Gastroesophageal sphincter (tissue), 3 donors: ENCODE data around the gene RREB1.

ENCODE experiments used
- POLR2A ChIP-seq, 2 donors: fragments of 450-650 bp; IDR thresholded peaks; one replicate each; pipeline ENCODE4 v1.6.1; 2017; ENCODE audit warnings: antibody characterized with exemption in 2 of 2, mild to moderate bottlenecking in 2 of 2, moderate library complexity in 1 of 2
- POLR2AphosphoS5 ChIP-seq: sonication (generic); formaldehyde crosslinking; IDR thresholded peaks from one replicate; pipeline ENCODE4 v1.6.1; 2017; ENCODE audit warnings: antibody characterized with exemption
- TF ChIP-seq, protein P1 (sequence below), 4 experiments: fragments of 200-600 bp in 2 of 4; fragments of 450-650 bp in 2 of 4; sonication (generic) in 1 of 4; IDR thresholded peaks; one replicate each; pipeline ENCODE4 v1.5.1; 2017 to 2019; ENCODE audit warnings: antibody characterized with exemption in 4 of 4, mild to moderate bottlenecking in 2 of 4, moderate library complexity in 2 of 4

DNA sequence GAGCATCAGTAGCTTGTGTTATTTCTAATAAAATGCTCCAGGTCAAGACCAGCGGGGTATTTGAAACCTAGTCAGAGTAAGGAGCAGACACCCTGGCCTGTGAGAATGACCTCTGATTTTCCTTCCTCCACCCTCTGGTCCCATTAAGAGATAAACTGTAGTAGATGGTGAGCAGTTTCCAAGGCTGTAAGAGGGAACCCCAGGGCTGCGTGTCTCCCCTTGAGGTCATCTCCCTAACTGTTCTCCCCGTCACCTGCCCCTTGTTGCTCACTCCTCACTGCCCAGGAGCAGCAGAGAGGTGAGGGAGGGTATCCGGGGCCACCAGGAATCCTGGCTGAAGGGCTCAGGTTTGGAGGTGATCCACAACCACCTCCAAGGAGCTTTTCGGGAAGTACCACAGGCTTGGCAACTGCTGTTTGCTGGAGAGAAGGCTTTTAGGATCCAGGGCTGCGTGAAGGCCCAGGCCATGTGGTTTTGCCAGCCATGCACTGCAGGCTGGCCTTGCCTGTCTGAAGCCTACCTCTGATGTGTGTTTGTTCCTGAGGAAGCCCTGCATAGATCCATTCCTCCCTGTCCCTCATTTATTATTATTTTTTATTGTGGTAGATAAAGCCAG is 62.5 kb downstream of the RREB1 start:
- TF ChIP-seq, protein P1, sequence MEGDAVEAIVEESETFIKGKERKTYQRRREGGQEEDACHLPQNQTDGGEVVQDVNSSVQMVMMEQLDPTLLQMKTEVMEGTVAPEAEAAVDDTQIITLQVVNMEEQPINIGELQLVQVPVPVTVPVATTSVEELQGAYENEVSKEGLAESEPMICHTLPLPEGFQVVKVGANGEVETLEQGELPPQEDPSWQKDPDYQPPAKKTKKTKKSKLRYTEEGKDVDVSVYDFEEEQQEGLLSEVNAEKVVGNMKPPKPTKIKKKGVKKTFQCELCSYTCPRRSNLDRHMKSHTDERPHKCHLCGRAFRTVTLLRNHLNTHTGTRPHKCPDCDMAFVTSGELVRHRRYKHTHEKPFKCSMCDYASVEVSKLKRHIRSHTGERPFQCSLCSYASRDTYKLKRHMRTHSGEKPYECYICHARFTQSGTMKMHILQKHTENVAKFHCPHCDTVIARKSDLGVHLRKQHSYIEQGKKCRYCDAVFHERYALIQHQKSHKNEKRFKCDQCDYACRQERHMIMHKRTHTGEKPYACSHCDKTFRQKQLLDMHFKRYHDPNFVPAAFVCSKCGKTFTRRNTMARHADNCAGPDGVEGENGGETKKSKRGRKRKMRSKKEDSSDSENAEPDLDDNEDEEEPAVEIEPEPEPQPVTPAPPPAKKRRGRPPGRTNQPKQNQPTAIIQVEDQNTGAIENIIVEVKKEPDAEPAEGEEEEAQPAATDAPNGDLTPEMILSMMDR (IDR thresholded peaks at IDR 0.05), result no peak
- no peak for TF ChIP-seq POLR2A (IDR thresholded peaks at IDR 0.05)
- no peak for TF ChIP-seq POLR2AphosphoS5
